Naive B cell (primary cell): ENCODE data around the gene SPEG. TPM values are rescaled to one million over a fixed set of nuclear protein-coding genes. Genes with fewer than 3 reads are reported as not detected.
A peak's percentile ranks its signal among the peaks of the same experiment; 100 is the strongest.

Experiments
- ATAC-seq, 2 donors: fragments of 150-1000 bp; cut with Tn5 transposase; 2 replicates each; pipeline ENCODE4 v1.10.0; 2021; ENCODE audit warnings: low read depth in 2 of 2, mild to moderate bottlenecking in 2 of 2, moderate library complexity in 2 of 2
- DNase-seq: peaks from one replicate; pipeline ENCODE4 v3.0.0; 2022
- H3K27ac Mint-ChIP-seq, 6 donors: one replicate each; pipeline ENCODE4 v1.8.0; 2020 to 2022; ENCODE audit warnings: mild to moderate bottlenecking in 6 of 6, mixed read lengths in 6 of 6, moderate library complexity in 5 of 6, inconsistent platforms in 2 of 6
- H3K27me3 Mint-ChIP-seq, 3 donors: one replicate each; pipeline ENCODE4 v1.8.0; 2021 to 2022; ENCODE audit warnings: mixed read lengths in 3 of 3, mild to moderate bottlenecking in 1 of 3
- H3K36me3 Mint-ChIP-seq, 2 donors: one replicate each; pipeline ENCODE4 v1.8.0; 2020 to 2022; ENCODE audit warnings: mixed read lengths in 2 of 2, inconsistent platforms in 1 of 2, mild to moderate bottlenecking in 1 of 2
- H3K4me1 Mint-ChIP-seq, 3 donors: one replicate each; pipeline ENCODE4 v1.8.0; 2020 to 2022; ENCODE audit warnings: mixed read lengths in 3 of 3, inconsistent platforms in 1 of 3, mild to moderate bottlenecking in 1 of 3, moderate library complexity in 1 of 3
- H3K4me3 Mint-ChIP-seq, 8 donors: one replicate each; pipeline ENCODE4 v1.8.0; 2020 to 2022; ENCODE audit warnings: mild to moderate bottlenecking in 8 of 8, mixed read lengths in 8 of 8, moderate library complexity in 8 of 8, inconsistent platforms in 2 of 8
- H3K9me3 Mint-ChIP-seq, 7 donors: one replicate each; pipeline ENCODE4 v1.8.0; 2020 to 2022; ENCODE audit warnings: mixed read lengths in 7 of 7, mild to moderate bottlenecking in 5 of 7, inconsistent platforms in 2 of 7, moderate library complexity in 1 of 7
- polyA plus RNA-seq, 6 donors: library from polyadenylated mRNA; unstranded; fragments of 300-500 nt; fragmentation: Illumina TruSeq; gene quantifications; one replicate each; pipeline ENCODE4 v1.2.3, GENCODE V29; 2021; ENCODE audit warnings: low read depth in 6 of 6

Gene SPEG
- polyA plus RNA-seq, 6 donors from 2014 or later = 0.18 TPM; not detected in 5

DNA sequence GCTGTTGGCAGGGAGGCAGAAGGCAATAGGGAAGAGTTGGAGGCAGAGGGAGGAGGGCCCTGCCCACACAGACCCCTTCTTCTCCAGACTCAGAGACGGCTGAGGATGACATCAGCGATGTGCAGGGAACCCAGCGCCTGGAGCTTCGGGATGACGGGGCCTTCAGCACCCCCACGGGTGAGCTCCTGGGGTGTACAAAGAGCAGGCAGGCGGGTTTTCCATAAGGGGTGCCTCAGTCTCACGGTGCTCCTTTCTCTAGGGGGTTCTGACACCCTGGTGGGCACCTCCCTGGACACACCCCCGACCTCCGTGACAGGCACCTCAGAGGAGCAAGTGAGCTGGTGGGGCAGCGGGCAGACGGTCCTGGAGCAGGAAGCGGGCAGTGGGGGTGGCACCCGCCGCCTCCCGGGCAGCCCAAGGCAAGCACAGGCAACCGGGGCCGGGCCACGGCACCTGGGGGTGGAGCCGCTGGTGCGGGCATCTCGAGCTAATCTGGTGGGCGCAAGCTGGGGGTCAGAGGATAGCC lies 10.0 kb downstream of the SPEG start:
- no peak for DNase-seq
- peaks cover 21 to 77% (median 73%) of the 10 kb centered on the region in 3 donors for H3K27me3 Mint-ChIP-seq
- no peak for ATAC-seq
- H3K27ac Mint-ChIP-seq = no peak overlapping the region
- H3K9me3 Mint-ChIP-seq = peaks cover 0 to 3% (median 0%) of the 10 kb centered on the region in 7 donors
- peak overlapping the region in 1 of 8 donors; percentile 41 for H3K4me3 Mint-ChIP-seq
- peaks cover 16 to 21% (median 17%) of the 10 kb centered on the region in 3 donors for H3K4me1 Mint-ChIP-seq
- peaks cover 0 to 14% of the 10 kb centered on the region in 2 donors for H3K36me3 Mint-ChIP-seq

DNA sequence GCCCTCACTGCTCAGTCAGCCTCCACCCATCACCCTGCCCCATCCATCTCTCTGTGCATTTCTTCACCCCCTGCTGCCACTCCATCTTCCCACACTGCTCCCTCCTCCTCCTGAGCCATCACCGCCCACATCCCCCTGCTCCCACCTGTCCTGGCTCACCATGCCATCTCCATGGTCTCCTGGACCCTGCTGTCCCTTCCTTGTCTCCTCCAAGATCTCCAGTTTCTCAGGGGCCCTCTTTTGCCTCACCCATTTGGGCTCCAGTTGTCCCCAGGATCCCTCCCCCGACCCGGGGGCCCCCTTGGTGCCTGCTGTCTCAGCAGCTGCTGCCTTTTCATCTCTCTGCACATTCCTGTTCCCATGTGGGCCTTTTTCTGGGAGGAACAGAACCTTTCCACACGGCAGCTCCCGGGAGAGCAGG lies 10.6 kb downstream of the SPEG start:
- no peak overlapping the region for H3K4me3 Mint-ChIP-seq
- H3K36me3 Mint-ChIP-seq = peaks cover 0 to 14% of the 10 kb centered on the region in 2 donors
- DNase-seq = no peak
- peaks cover 27 to 83% (median 79%) of the 10 kb centered on the region in 3 donors for H3K27me3 Mint-ChIP-seq
- H3K27ac Mint-ChIP-seq = no peak overlapping the region
- H3K9me3 Mint-ChIP-seq = peaks cover 0 to 5% (median 0%) of the 10 kb centered on the region in 7 donors
- peaks cover 17 to 21% (median 18%) of the 10 kb centered on the region in 3 donors for H3K4me1 Mint-ChIP-seq
- no peak for ATAC-seq

- peak overlapping the region in 1 of 8 donors; percentile 41 for H3K4me3 Mint-ChIP-seq
- no peak overlapping the region for H3K27ac Mint-ChIP-seq
- H3K27me3 Mint-ChIP-seq = peaks cover 27 to 85% (median 81%) of the 10 kb centered on the region in 3 donors
- H3K36me3 Mint-ChIP-seq = peaks cover 0 to 10% of the 10 kb centered on the region in 2 donors
- peaks cover 0 to 5% (median 0%) of the 10 kb centered on the region in 7 donors for H3K9me3 Mint-ChIP-seq
- no peak for DNase-seq
- H3K4me1 Mint-ChIP-seq = peaks cover 13 to 16% (median 14%) of the 10 kb centered on the region in 3 donors
- ATAC-seq = no peak
Measured at GRCh38 chr2:219446101-219446504, 11.5 kb downstream of the SPEG start.

- no peak for DNase-seq
- no peak overlapping the region for H3K27ac Mint-ChIP-seq
- H3K4me1 Mint-ChIP-seq = peaks cover 8 to 10% (median 9%) of the 10 kb centered on the region in 3 donors
- H3K27me3 Mint-ChIP-seq = peaks cover 25 to 86% (median 81%) of the 10 kb centered on the region in 3 donors
- ATAC-seq = no peak
- peaks cover 0 to 5% (median 0%) of the 10 kb centered on the region in 7 donors for H3K9me3 Mint-ChIP-seq
- no peak overlapping the region for H3K4me3 Mint-ChIP-seq
- H3K36me3 Mint-ChIP-seq = peaks cover 0 to 8% of the 10 kb centered on the region in 2 donors
Measured at GRCh38 chr2:219446689-219447088, 12.0 kb downstream of the SPEG start.

DNA sequence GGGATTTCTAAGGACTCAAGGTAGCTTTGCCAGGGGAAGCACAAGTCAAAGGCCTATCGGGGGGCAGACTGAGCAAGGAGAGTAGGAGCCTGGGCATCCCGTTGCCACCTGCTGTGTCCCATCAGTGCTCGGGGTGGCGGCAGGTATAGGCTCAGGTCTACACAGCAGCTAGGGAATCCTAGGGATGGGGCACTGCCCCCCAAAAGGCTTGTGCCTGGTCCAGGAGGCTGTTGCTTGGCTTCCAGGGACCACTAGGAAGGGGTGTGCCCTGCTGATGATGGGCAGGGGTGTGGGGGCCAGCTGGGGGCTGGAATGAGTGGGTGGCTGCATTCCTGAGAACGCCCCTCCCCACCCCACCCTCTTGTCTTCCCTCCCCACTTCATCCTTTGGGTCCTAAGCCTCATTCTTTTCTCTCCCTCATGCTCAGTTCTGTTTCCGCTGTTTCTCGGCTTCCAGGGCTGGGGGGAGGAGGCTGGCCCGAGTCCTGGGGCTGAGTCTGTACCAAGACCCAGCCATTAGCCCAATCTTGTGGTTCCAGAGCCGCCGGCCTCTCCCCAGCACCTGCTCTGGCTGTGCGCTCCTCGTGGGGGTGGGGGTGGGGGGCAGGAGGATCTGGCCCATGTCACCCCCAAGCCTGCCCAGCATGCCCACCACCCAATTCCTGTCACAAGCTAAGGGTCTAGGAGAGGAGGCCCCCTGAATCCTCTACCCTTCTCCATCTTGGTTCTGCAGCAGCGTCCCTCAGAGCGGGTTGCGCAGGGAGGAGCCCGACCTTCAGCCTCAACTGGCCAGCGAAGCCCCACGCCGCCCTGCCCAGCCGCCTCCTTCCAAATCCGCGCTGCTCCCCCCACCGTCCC lies 12.8 kb downstream of the SPEG start:
- H3K4me1 Mint-ChIP-seq = peaks cover 6 to 8% (median 8%) of the 10 kb centered on the region in 3 donors
- H3K36me3 Mint-ChIP-seq = peaks cover 0 to 6% of the 10 kb centered on the region in 2 donors
- H3K4me3 Mint-ChIP-seq = no peak overlapping the region
- H3K27ac Mint-ChIP-seq = no peak overlapping the region
- no peak for DNase-seq
- H3K9me3 Mint-ChIP-seq = peaks cover 0 to 5% (median 0%) of the 10 kb centered on the region in 7 donors
- no peak for ATAC-seq
- H3K27me3 Mint-ChIP-seq = peaks cover 33 to 88% (median 87%) of the 10 kb centered on the region in 3 donors

DNA sequence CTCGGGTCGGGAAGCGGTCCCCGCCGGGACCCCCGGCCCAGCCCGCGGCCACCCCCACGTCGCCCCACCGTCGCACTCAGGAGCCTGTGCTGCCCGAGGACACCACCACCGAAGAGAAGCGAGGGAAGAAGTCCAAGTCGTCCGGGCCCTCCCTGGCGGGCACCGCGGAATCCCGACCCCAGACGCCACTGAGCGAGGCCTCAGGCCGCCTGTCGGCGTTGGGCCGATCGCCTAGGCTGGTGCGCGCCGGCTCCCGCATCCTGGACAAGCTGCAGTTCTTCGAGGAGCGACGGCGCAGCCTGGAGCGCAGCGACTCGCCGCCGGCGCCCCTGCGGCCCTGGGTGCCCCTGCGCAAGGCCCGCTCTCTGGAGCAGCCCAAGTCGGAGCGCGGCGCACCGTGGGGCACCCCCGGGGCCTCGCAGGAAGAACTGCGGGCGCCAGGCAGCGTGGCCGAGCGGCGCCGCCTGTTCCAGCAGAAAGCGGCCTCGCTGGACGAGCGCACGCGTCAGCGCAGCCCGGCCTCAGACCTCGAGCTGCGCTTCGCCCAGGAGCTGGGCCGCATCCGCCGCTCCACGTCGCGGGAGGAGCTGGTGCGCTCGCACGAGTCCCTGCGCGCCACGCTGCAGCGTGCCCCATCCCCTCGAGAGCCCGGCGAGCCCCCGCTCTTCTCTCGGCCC lies 13.6 kb downstream of the SPEG start:
- DNase-seq (no peak), ATAC-seq (no peak)
- Mint-ChIP-seq H3K4me1 (peaks cover 0 to 1% (median 0%) of the 10 kb centered on the region in 3 donors), H3K27ac (no peak overlapping the region), H3K4me3 (no peak overlapping the region), H3K36me3 (no peaks in the 10 kb centered on the region), H3K27me3 (peaks cover 39 to 88% (median 87%) of the 10 kb centered on the region in 3 donors), H3K9me3 (peaks cover 0 to 5% (median 0%) of the 10 kb centered on the region in 7 donors)

- Mint-ChIP-seq H3K9me3 (peaks cover 0 to 5% (median 0%) of the 10 kb centered on the region in 7 donors), H3K27ac (no peak overlapping the region), H3K27me3 (peaks cover 43 to 87% (median 87%) of the 10 kb centered on the region in 3 donors), H3K4me1 (peaks cover 0 to 1% (median 0%) of the 10 kb centered on the region in 3 donors), H3K4me3 (no peak overlapping the region), H3K36me3 (no peaks in the 10 kb centered on the region)
- ATAC-seq (no peak), DNase-seq (no peak)
Measured at GRCh38 chr2:219448776-219449341, 14.2 kb downstream of the SPEG start.

- Mint-ChIP-seq H3K9me3 (peaks cover 0 to 5% (median 0%) of the 10 kb centered on the region in 7 donors), H3K4me1 (peaks cover 0 to 1% (median 0%) of the 10 kb centered on the region in 3 donors), H3K36me3 (no peaks in the 10 kb centered on the region), H3K27ac (no peak overlapping the region), H3K4me3 (peak overlapping the region in 5 of 8 donors; percentile 12 to 65 (median 30)), H3K27me3 (peaks cover 43 to 86% (median 80%) of the 10 kb centered on the region in 3 donors)
- ATAC-seq (no peak), DNase-seq (no peak)
Measured at GRCh38 chr2:219449609-219450008, 15.0 kb downstream of the SPEG start.

DNA sequence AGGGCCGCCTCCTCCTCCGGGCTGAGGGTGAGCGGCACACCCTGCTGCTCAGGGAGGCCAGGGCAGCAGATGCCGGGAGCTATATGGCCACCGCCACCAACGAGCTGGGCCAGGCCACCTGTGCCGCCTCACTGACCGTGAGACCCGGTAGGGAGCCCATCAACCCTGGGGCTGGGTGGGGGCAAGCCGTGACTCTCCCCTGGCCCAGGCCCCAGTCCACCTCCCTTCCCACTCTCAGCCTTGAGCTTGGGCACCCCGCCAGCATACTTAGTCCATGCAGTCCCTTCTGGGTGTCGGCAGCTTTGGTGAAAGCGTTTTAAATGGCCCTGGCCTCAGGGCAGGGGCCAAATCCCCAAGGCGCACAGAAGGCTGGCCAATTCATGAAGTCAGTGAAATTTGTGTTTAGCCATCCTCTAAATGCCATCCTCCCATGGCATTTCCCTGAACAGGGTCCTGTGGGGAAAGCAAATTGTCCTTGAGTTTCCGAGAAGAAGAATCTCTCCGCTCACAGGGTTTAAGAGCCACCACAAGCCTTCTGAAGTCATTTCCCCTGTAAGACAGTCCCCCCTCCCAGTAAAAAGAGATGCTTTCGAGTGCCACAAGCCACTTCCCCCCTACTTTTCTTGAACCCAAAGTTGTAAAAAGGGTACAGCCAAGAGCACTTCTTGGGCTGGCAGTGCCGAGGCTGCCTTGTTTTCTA lies 17.2 kb downstream of the SPEG start:
- Mint-ChIP-seq H3K27me3 (peaks cover 35 to 72% (median 70%) of the 10 kb centered on the region in 3 donors), H3K36me3 (no peaks in the 10 kb centered on the region), H3K4me1 (peaks cover 0 to 1% (median 0%) of the 10 kb centered on the region in 3 donors), H3K9me3 (peaks cover 0 to 5% (median 0%) of the 10 kb centered on the region in 7 donors), H3K27ac (no peak overlapping the region), H3K4me3 (no peak overlapping the region)
- DNase-seq (no peak), ATAC-seq (no peak)

DNA sequence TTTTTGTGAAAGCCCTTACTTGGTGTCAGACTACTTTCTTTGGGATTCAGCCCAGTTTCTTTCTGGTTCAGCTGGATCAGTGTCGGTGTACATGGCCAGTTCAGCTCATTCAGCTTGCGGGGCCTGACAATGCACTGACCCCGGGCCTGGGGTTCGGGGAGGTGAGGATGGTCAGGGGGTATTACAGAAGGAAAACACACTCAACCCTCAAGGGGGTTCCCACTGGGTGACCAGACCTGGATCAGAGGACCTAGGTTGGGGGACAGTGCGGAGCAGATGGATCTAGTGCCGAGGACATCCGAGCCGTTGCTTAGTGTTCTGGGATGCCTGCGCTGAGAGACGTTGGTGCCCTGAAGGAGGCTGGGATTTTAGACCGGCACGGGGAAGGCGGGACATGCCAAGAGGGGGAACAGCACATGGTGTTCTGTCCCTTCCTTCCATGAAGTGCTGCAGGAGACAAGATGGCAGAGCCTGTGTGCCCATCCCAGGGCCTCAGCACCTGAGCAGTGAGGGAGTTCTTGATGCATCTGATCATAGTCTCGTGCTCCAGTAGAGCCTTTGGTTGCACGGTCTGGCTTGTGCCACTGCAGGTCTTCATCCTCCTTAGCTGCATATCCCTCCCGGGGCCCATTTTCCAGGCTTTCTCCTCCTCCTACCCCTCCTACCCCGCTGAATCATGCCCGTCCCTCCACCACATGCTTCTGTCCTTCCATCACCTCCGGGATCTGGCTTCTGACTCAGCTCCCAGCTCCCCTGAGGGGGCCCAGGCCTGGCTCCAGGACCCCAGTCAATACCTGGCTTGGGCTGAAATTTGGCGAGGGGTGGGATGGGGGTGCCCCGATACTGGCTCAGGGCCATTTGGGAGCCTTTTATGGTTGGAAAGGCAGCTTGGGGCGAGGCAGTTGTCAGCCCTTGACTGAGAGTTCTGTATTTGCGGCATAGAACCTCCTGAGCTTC lies 18.0 kb downstream of the SPEG start:
- DNase-seq (no peak), ATAC-seq (no peak)
- peak overlapping the region in 1 of 6 donors; percentile 46 for H3K27ac Mint-ChIP-seq
- peaks cover 35 to 67% (median 62%) of the 10 kb centered on the region in 3 donors for H3K27me3 Mint-ChIP-seq
- no peaks in the 10 kb centered on the region for H3K36me3 Mint-ChIP-seq
- H3K4me1 Mint-ChIP-seq = peaks cover 0 to 1% (median 0%) of the 10 kb centered on the region in 3 donors
- no peak overlapping the region for H3K4me3 Mint-ChIP-seq
- H3K9me3 Mint-ChIP-seq = peaks cover 0 to 5% (median 0%) of the 10 kb centered on the region in 7 donors

DNA sequence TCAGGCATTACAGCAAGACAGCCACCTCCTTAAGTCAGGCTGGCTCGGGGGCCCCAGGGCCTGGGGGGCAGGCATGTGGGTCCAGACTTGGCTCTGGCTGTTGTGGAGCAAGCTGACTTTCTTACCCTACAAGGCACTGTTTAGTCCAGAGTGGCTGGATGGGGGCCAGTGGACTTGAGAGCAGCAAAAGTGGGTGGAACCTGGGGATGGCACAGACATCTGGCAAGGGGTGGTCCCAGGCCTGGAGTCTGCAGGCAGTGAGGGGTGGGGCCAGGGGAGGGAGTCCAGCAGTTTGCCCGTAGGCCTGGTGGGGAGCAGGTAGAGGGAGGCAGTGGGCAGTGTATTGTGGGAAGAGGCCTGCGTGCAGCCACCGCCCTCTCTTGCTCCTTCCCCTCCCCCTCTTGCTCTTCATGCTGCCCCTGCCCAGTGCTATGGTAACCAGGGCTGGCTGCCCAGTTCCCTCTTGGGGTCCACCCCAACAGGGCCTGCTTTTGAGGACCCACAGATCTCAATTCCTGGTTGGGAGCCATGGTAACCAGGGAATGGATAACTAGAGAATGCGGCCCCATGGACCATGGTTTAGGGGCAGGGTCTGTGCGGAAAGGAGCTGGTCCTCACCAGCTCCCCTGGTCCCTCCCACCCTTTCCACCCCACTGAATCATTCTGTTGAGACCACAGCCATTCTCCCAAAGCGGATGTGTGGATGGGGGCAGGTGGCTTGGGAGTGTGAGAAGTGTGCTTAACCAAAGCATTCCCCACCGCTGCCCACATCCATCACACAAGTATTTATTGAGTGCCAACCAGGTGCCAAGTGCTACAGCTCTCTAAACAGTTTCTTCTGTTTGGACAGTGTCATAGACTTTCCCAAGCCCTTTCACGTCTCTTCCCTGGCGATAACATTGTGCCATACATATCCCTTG lies 19.3 kb downstream of the SPEG start:
- H3K27me3 Mint-ChIP-seq = peaks cover 35 to 75% (median 65%) of the 10 kb centered on the region in 3 donors
- no peak overlapping the region for H3K4me3 Mint-ChIP-seq
- no peak overlapping the region for H3K27ac Mint-ChIP-seq

More for the DNA sequence above, 19.3 kb downstream of the SPEG start:
- Mint-ChIP-seq H3K4me1 (peaks cover 0 to 1% (median 0%) of the 10 kb centered on the region in 3 donors), H3K36me3 (no peaks in the 10 kb centered on the region), H3K9me3 (peaks cover 0 to 5% (median 0%) of the 10 kb centered on the region in 7 donors)
- DNase-seq = no peak
- ATAC-seq = no peak
